Measurements from ENCODE around the gene IQCF2. TPM values are rescaled to one million over a fixed set of nuclear protein-coding genes. Genes with fewer than 3 reads are reported as not detected.

The IQCF2 gene
- total RNA-seq, 3 donors from 2014 or later (not counting 1 experiment from before 2014, with no cell fraction given): not detected

DNA sequence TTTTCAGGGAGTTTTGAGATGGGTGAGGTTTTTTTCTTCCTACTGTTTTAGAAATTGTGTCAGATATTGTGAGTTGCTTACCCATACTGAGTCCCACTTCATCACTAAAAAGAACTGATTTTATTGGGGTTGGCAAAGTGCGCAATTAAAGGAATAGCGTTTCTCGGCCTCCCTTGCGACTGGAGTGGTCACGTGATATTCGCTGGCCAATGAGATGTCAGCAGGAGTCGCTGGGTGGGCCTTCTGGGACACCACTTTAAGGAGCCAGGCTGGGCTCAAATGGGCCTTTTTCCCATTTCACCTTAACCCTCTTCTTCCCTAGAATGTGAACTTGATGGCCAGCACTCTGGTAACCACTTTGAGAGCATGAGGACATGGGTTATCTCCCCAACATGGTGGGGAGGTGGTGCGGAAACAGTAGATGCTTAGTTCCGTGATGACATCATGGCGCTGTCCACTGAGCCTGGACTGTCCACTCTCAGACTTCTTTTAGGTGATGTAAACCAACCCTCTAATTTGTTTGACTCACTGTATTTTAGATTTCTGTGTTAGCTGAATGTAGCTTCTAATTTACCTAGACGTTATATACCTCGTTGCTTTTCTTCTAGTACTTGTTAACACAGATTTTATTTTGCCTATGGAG, 27.2 kb downstream of the IQCF2 start:
- H3K4me3 ChIP-seq (ENCODE audit: low read length): no peak overlapping the region
- H3K27ac ChIP-seq (ENCODE audit: low read length): no peak overlapping the region
- H3K9me3 ChIP-seq (ENCODE audit: control insufficient read depth, insufficient read depth, low read length): no peaks in the 10 kb centered on the region
- Mint-ChIP-seq H3K4me3 (no peak overlapping the region), H3K9me3 (no peaks in the 10 kb centered on the region), H3K36me3 (no peaks in the 10 kb centered on the region), H3K4me1 (peaks cover 5 to 11% of the 10 kb centered on the region in 2 donors), H3K27ac (no peak overlapping the region), H3K27me3 (ENCODE audit: low read depth in 2 of 2) (peaks cover 30 to 43% of the 10 kb centered on the region in 2 donors)
- no peaks in the 10 kb centered on the region for H3K4me1 ChIP-seq (ENCODE audit: control insufficient read depth, insufficient read depth, low read length)
- TF ChIP-seq, protein P1, sequence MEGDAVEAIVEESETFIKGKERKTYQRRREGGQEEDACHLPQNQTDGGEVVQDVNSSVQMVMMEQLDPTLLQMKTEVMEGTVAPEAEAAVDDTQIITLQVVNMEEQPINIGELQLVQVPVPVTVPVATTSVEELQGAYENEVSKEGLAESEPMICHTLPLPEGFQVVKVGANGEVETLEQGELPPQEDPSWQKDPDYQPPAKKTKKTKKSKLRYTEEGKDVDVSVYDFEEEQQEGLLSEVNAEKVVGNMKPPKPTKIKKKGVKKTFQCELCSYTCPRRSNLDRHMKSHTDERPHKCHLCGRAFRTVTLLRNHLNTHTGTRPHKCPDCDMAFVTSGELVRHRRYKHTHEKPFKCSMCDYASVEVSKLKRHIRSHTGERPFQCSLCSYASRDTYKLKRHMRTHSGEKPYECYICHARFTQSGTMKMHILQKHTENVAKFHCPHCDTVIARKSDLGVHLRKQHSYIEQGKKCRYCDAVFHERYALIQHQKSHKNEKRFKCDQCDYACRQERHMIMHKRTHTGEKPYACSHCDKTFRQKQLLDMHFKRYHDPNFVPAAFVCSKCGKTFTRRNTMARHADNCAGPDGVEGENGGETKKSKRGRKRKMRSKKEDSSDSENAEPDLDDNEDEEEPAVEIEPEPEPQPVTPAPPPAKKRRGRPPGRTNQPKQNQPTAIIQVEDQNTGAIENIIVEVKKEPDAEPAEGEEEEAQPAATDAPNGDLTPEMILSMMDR (IDR thresholded peaks at IDR 0.05): no peak
- intact Hi-C loops (cut with micrococcal nuclease): no loop called here
- H3K27me3 ChIP-seq (ENCODE audit: control insufficient read depth, insufficient read depth, low read length): peaks cover 4% of the 10 kb centered on the region
- ATAC-seq: no peak
- no peak for DNase-seq
- H3K36me3 ChIP-seq (ENCODE audit: control insufficient read depth, insufficient read depth, low read length): no peaks in the 10 kb centered on the region
- WGBS (ENCODE audit: insufficient coverage): 96% methylated on average over 12 of the region's 12 CpGs

DNA sequence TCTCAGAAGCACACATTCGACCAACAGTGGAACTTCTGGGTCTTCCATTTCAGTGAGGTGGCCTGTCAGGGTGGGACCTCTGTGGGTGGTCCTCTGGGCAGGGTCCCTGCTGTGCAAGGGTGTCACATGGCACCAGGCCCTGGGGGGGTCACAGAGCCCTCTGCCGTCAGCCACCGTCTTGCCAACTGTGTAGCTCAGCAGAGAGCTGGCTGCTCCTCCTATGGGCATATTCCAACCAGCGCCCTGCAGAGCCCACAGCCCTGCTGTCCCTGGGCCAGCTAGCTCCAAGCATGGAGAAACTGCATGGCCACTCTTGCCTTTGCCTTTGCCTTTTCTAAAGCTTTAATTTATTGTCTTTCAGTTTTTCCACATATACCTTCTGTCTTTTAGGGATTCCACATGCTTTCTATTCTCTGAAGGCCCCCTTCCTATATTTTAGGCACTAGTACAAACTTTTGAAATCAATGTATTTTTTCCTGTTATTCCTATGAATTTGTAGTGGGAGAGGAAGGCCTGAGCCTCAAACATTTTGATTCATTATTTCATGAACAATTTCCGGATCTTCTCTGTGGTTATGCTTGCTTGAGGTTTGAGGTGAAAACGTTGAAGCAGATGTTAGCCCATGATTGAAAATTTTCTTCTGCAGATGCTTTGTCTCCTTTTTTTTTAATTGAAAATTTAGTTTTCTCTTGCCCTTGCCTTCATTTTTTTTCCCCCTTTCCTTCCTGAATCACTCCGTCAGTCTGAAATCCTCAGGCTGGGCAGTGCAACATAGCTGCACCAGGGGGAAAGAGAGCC, 30.0 kb downstream of the IQCF2 start:
- H3K9me3 Mint-ChIP-seq: no peaks in the 10 kb centered on the region
- Histone ChIP-seq H3K27me3 (ENCODE audit: control insufficient read depth, insufficient read depth, low read length) (peaks cover 4% of the 10 kb centered on the region), H3K4me3 (ENCODE audit: low read length) (no peak overlapping the region), H3K4me1 (ENCODE audit: control insufficient read depth, insufficient read depth, low read length) (no peaks in the 10 kb centered on the region), H3K36me3 (ENCODE audit: control insufficient read depth, insufficient read depth, low read length) (no peaks in the 10 kb centered on the region), H3K9me3 (ENCODE audit: control insufficient read depth, insufficient read depth, low read length) (no peaks in the 10 kb centered on the region), H3K27ac (ENCODE audit: low read length) (no peak overlapping the region)
- peaks cover 5 to 11% of the 10 kb centered on the region in 2 donors for H3K4me1 Mint-ChIP-seq
- H3K4me3 Mint-ChIP-seq: no peak overlapping the region
- TF ChIP-seq, protein P1 (IDR thresholded peaks at IDR 0.05): no peak
- H3K36me3 Mint-ChIP-seq: no peaks in the 10 kb centered on the region
- 60% methylated on average over 7 of the region's 7 CpGs for WGBS (ENCODE audit: insufficient coverage)
- no peak for ATAC-seq
- H3K27ac Mint-ChIP-seq: no peak overlapping the region
- DNase-seq: no peak
- intact Hi-C loops (cut with micrococcal nuclease): no loop called here
- peaks cover 24 to 43% of the 10 kb centered on the region in 2 donors for H3K27me3 Mint-ChIP-seq (ENCODE audit: low read depth in 2 of 2)

DNA sequence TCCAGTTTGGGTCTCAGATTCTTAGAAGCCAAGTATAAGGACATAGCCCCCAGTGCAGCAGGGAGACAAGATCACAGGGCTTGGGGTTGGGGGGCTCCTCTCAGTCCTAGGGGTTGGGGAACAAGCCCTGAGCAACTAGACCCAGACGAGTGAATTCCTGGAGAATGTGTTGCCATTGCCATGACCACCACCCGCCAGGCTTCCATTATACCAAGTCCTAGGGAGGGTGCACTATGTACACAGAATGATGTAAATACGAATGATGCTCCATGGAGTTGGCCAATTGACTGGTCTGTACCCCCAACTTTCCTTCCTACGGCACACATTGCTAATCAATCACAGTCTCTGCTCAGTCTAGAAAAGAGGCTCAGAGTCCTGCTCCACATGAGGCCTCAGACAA, 33.0 kb downstream of the IQCF2 start:
- H3K36me3 ChIP-seq (ENCODE audit: control insufficient read depth, insufficient read depth, low read length): no peaks in the 10 kb centered on the region
- H3K4me3 Mint-ChIP-seq: no peak overlapping the region
- H3K27ac ChIP-seq (ENCODE audit: low read length): no peak overlapping the region
- no peaks in the 10 kb centered on the region for H3K9me3 Mint-ChIP-seq
- DNase-seq: no peak
- H3K4me3 ChIP-seq (ENCODE audit: low read length): no peak overlapping the region
- no peaks in the 10 kb centered on the region for H3K36me3 Mint-ChIP-seq
- no peak for ATAC-seq
- H3K9me3 ChIP-seq (ENCODE audit: control insufficient read depth, insufficient read depth, low read length): no peaks in the 10 kb centered on the region
- WGBS (ENCODE audit: insufficient coverage): 83% methylated on average over 4 of the region's 4 CpGs
- TF ChIP-seq, protein P1 (IDR thresholded peaks at IDR 0.05): no peak
- no peak overlapping the region for H3K27ac Mint-ChIP-seq
- intact Hi-C loops (cut with micrococcal nuclease): no loop called here
- no peaks in the 10 kb centered on the region for H3K4me1 ChIP-seq (ENCODE audit: control insufficient read depth, insufficient read depth, low read length)
- peaks cover 5 to 11% of the 10 kb centered on the region in 2 donors for H3K4me1 Mint-ChIP-seq
- H3K27me3 Mint-ChIP-seq (ENCODE audit: low read depth in 2 of 2): peaks cover 39 to 47% of the 10 kb centered on the region in 2 donors
- peaks cover 6% of the 10 kb centered on the region for H3K27me3 ChIP-seq (ENCODE audit: control insufficient read depth, insufficient read depth, low read length)
